Measurements from ENCODE around the gene WHRN. TPM values are rescaled to one million over a fixed set of nuclear protein-coding genes. Genes with fewer than 3 reads are reported as not detected.
A peak's percentile ranks its signal among the peaks of the same experiment; 100 is the strongest.

Gene WHRN
- total RNA-seq, 1 donor from 2014 or later, result 6.9 TPM

DNA sequence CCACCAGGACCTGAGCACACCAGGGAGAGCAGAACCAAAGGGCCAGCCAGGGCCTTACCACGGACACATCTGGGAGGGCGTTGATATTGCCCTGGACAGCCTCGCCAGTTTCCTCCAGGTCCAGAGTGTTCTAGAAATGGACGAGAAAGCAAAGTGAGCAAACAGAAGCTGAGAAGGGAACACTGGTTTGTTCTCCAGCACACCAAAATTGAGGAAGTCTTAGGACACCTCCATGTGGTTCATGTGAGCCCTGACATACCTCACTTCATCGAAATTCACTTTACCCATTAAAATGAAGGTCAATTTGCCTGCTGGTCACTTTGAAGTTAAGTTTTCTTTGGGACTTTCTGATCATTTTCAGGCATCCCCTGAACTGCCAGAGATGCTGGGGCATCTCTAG is 97.4 kb downstream of the WHRN start:
- Mint-ChIP-seq H3K4me3 (ENCODE audit: unreplicated experiment) (no peak overlapping the region), H3K4me1 (ENCODE audit: low read depth) (peaks cover 8% of the 10 kb centered on the region), H3K27ac (ENCODE audit: unreplicated experiment) (no peak overlapping the region), H3K9me3 (ENCODE audit: low read depth) (no peaks in the 10 kb centered on the region), H3K27me3 (ENCODE audit: low read depth) (no peaks in the 10 kb centered on the region), H3K36me3 (ENCODE audit: low read depth) (no peaks in the 10 kb centered on the region)
- TF ChIP-seq, protein P1, sequence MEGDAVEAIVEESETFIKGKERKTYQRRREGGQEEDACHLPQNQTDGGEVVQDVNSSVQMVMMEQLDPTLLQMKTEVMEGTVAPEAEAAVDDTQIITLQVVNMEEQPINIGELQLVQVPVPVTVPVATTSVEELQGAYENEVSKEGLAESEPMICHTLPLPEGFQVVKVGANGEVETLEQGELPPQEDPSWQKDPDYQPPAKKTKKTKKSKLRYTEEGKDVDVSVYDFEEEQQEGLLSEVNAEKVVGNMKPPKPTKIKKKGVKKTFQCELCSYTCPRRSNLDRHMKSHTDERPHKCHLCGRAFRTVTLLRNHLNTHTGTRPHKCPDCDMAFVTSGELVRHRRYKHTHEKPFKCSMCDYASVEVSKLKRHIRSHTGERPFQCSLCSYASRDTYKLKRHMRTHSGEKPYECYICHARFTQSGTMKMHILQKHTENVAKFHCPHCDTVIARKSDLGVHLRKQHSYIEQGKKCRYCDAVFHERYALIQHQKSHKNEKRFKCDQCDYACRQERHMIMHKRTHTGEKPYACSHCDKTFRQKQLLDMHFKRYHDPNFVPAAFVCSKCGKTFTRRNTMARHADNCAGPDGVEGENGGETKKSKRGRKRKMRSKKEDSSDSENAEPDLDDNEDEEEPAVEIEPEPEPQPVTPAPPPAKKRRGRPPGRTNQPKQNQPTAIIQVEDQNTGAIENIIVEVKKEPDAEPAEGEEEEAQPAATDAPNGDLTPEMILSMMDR (IDR thresholded peaks at IDR 0.05), result no peak
- DNase-seq (ENCODE audit: low spot score), result no peak

DNA sequence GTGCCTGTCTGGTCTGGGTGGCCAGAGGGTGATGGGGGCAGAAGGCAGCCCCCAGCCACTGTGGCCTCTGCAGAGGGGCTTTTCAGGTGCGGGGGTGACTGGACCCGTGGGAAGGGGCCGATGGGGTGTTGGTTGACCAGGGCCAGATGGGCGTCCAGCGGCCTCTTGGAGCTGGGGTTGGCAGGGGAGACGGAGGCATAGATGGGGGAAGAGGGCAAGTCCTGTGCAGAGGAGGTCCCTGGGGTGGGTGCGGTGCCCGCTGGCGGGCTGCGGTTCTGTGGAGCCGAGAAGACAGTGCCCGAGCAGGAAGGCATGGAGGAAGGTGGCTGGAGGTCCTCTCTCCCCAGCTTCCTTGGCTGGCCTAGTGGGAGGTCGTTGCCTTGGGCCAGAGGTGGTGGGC is 98.8 kb downstream of the WHRN start:
- H3K27ac Mint-ChIP-seq (ENCODE audit: unreplicated experiment), result no peak overlapping the region
- no peaks in the 10 kb centered on the region for H3K36me3 Mint-ChIP-seq (ENCODE audit: low read depth)
- no peaks in the 10 kb centered on the region for H3K9me3 Mint-ChIP-seq (ENCODE audit: low read depth)
- H3K4me3 Mint-ChIP-seq (ENCODE audit: unreplicated experiment), result no peak overlapping the region
- DNase-seq (ENCODE audit: low spot score), result no peak
- peaks cover 8% of the 10 kb centered on the region for H3K4me1 Mint-ChIP-seq (ENCODE audit: low read depth)
- TF ChIP-seq, protein P1 (IDR thresholded peaks at IDR 0.05), result no peak
- H3K27me3 Mint-ChIP-seq (ENCODE audit: low read depth), result no peaks in the 10 kb centered on the region

DNA sequence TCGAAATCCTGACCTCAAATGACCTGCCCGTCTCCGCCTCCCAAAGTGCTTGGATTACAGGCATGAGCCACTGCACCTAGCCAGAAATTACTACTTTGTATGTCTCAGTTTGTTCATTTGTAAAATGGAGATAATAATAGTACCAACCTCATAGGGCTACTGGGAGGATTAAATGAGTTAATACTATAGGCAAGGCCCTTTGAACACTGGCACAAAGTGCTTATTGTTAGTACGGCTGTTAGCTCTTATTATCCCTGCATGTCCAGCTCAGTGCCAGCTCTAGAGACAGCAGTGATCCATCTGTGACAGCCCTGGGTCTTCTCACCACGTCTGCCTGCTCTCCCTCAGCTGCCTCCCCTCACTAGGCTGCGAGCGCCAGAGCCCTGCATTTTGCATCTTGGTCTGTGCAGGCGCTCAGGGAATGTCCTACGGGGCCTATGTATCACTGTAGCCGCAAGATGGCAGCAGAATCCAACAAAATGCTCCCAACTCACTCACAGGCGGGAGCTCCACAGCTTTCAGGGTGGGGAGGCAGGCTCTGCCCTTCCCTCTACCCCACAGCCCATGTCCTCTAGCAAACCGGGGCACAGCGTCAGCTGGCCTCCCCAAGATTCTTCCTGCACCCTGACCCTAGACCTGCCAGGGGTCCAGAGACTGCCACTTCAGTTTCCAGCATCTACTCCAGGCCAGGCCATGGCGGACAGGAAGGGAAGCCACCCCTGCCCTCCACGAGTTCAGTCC is 99.8 kb downstream of the WHRN start:
- Mint-ChIP-seq H3K4me3 (ENCODE audit: unreplicated experiment) (no peak overlapping the region), H3K9me3 (ENCODE audit: low read depth) (no peaks in the 10 kb centered on the region), H3K4me1 (ENCODE audit: low read depth) (peaks cover 8% of the 10 kb centered on the region), H3K27ac (ENCODE audit: unreplicated experiment) (no peak overlapping the region), H3K36me3 (ENCODE audit: low read depth) (no peaks in the 10 kb centered on the region), H3K27me3 (ENCODE audit: low read depth) (no peaks in the 10 kb centered on the region)
- TF ChIP-seq, protein P1 (IDR thresholded peaks at IDR 0.05), result peak; percentile 94
- DNase-seq (ENCODE audit: low spot score), result no peak

DNA sequence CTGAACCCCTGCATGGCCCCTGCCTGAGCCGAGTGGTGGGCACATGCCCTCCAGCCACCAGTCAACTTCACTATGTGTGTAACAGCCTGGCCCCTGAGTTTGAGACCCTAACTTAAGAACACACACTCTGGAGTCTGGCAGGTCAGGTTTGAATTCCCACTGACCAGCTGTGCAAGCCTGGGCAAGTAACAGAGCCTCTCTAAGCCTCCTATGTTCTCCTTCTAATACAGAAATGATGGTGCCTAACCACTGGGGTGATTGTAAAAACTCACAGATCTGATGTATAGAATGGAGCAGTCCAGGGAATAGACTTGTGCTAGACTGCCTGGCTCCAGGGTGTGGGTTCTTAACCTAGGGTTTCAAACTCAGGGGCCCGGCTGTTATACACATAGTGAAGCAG is 100.7 kb downstream of the WHRN start:
- Mint-ChIP-seq H3K9me3 (ENCODE audit: low read depth) (no peaks in the 10 kb centered on the region), H3K27me3 (ENCODE audit: low read depth) (no peaks in the 10 kb centered on the region), H3K4me1 (ENCODE audit: low read depth) (peaks cover 6% of the 10 kb centered on the region), H3K36me3 (ENCODE audit: low read depth) (no peaks in the 10 kb centered on the region), H3K4me3 (ENCODE audit: unreplicated experiment) (no peak overlapping the region), H3K27ac (ENCODE audit: unreplicated experiment) (no peak overlapping the region)
- TF ChIP-seq, protein P1 (IDR thresholded peaks at IDR 0.05), result no peak
- no peak for DNase-seq (ENCODE audit: low spot score)

DNA sequence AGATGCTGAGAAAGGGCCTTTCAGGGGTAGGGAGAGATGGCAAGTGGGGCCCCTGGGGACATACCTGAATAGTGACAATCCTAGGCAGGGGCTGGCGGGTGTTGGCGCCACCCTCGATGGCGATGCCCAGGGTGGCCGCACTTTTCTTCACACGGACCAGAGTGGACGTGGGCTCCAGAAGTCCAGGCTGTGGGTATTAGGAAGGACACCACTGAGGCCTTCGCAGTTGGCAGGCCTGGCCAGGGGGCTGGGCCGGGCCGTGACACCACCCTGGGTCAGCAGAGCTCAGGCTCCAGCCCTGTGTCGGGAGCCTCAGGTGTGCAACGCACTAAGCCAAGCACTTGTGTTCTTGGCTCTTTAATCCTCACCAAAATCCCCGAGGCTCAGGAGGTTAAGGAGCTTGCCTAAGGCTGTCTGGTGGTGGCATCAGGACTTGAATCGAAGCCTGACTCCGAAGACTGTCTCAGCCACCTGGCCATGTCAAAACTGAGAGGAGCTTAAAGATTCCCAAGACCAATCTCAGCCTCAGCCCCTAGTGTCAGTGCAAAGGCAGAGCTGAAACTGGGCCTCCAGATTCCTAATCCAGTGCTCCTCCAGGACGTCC is 102.0 kb downstream of the WHRN start:
- Mint-ChIP-seq H3K36me3 (ENCODE audit: low read depth) (no peaks in the 10 kb centered on the region), H3K4me1 (ENCODE audit: low read depth) (peaks cover 4% of the 10 kb centered on the region), H3K27ac (ENCODE audit: unreplicated experiment) (no peak overlapping the region), H3K9me3 (ENCODE audit: low read depth) (no peaks in the 10 kb centered on the region), H3K4me3 (ENCODE audit: unreplicated experiment) (no peak overlapping the region), H3K27me3 (ENCODE audit: low read depth) (no peaks in the 10 kb centered on the region)
- TF ChIP-seq, protein P1 (IDR thresholded peaks at IDR 0.05), result no peak
- DNase-seq (ENCODE audit: low spot score), result no peak
